ACC112 (cell line): ENCODE results near the gene EVA1C.
"Not testable (repeated sequence)": the region's sequence is repeated elsewhere in the genome, so short reads cannot be mapped to it uniquely, and the experiment has no call there.

Experiments
- H2AFZ ChIP-seq: fragments of 200-600 bp; sonication (generic); one replicate; pipeline ENCODE4 v1.6.0; 2017; ENCODE audit warnings: antibody characterized with exemption, low read length; ENCODE audit not compliant: unreplicated experiment
- H3K27ac ChIP-seq: fragments of 200-600 bp; sonication (generic); 2 replicates; pipeline ENCODE4 v1.5.1; 2014; ENCODE audit warnings: low read depth, mild to moderate bottlenecking, antibody characterized with exemption, low read length, moderate library complexity
- H3K27me3 ChIP-seq: fragments of 200-600 bp; sonication (generic); 2 replicates; pipeline ENCODE4 v1.6.1; 2014; ENCODE audit warnings: mild to moderate bottlenecking, antibody characterized with exemption, low read length, moderate library complexity, mixed read lengths; ENCODE audit not compliant: insufficient read depth
- H3K36me3 ChIP-seq: fragments of 200-600 bp; sonication (generic); 2 replicates; pipeline ENCODE4 v1.6.1; 2016; ENCODE audit warnings: mild to moderate bottlenecking, antibody characterized with exemption, low read length, moderate library complexity, mixed read lengths; ENCODE audit not compliant: insufficient read depth
- H3K4me1 ChIP-seq: fragments of 200-600 bp; sonication (generic); one replicate; pipeline ENCODE4 v1.6.1; 2016; ENCODE audit warnings: low read length, mixed read lengths; ENCODE audit not compliant: insufficient read depth, unreplicated experiment, control insufficient read depth
- H3K4me3 ChIP-seq: fragments of 200-600 bp; sonication (generic); 2 replicates; pipeline ENCODE4 v1.5.1; 2014; ENCODE audit warnings: mild to moderate bottlenecking, low read depth, low read length
- H3K79me2 ChIP-seq: fragments of 200-600 bp; sonication (generic); one replicate; pipeline ENCODE4 v1.6.0; 2016; ENCODE audit warnings: low read length; ENCODE audit not compliant: control insufficient read depth, unreplicated experiment, insufficient read depth

Gene EVA1C

GRCh38 chr21:32389337-32390015 lies 23.0 kb upstream of the EVA1C start:
- H3K4me1 ChIP-seq = peaks cover 43% of the 10 kb centered on the region
- peak overlapping the region; percentile 39; the same call in 1 of the 2 replicates for H3K27ac ChIP-seq
- H3K36me3 ChIP-seq = peaks cover 12% of the 10 kb centered on the region; the same call in 1 of the 2 replicates
- no peaks in the 10 kb centered on the region for H3K27me3 ChIP-seq
- no peak overlapping the region for H2AFZ ChIP-seq
- H3K79me2 ChIP-seq = peaks cover 68% of the 10 kb centered on the region
- H3K4me3 ChIP-seq = no peak overlapping the region; the same call in 1 of the 2 replicates

- not testable (repeated sequence) for H3K27ac ChIP-seq, H3K4me3 ChIP-seq, H3K27me3 ChIP-seq, H2AFZ ChIP-seq
- peaks cover 12% of the 10 kb centered on the region; the same call in 1 of the 2 replicates for H3K36me3 ChIP-seq
- peaks cover 64% of the 10 kb centered on the region for H3K79me2 ChIP-seq
- H3K4me1 ChIP-seq = peaks cover 39% of the 10 kb centered on the region
Observed at GRCh38 chr21:32390537-32391224, 21.8 kb upstream of the EVA1C start.

- H2AFZ ChIP-seq = peak overlapping the region; percentile 89
- H3K4me1 ChIP-seq = peaks cover 29% of the 10 kb centered on the region
- peaks cover 54% of the 10 kb centered on the region for H3K79me2 ChIP-seq
- H3K27ac ChIP-seq = no peak overlapping the region
- H3K36me3 ChIP-seq = peaks cover 12% of the 10 kb centered on the region; the same call in 1 of the 2 replicates
- no peaks in the 10 kb centered on the region for H3K27me3 ChIP-seq
- peak overlapping the region; percentile 100 for H3K4me3 ChIP-seq
Observed at GRCh38 chr21:32391755-32392154, 20.8 kb upstream of the EVA1C start.

GRCh38 chr21:32392299-32392879 lies 20.1 kb upstream of the EVA1C start:
- Histone ChIP-seq H3K79me2 (peaks cover 47% of the 10 kb centered on the region), H3K27ac (peak overlapping the region; percentile 11; the same call in 1 of the 2 replicates), H3K27me3 (no peaks in the 10 kb centered on the region), H3K4me1 (peaks cover 23% of the 10 kb centered on the region), H3K36me3 (peaks cover 12% of the 10 kb centered on the region; the same call in 1 of the 2 replicates), H3K4me3 (peak overlapping the region; percentile 100), H2AFZ (peak overlapping the region; percentile 89)

GRCh38 chr21:32392880-32393676 lies 19.4 kb upstream of the EVA1C start, which contains the start of gene URB1:
Gene URB1 (minus strand): TSS chr21:32393012. CDS start chr21:32392910, 102 bp downstream.
- peak within 1 kb of the TSS; percentile 96 for H2AFZ ChIP-seq
- peak within 1 kb of the TSS; percentile 13; the same call in 1 of the 2 replicates for H3K27ac ChIP-seq
- H3K36me3 ChIP-seq = peaks cover 7% of the 10 kb centered on the region; the same call in 1 of the 2 replicates
- H3K4me1 ChIP-seq = peaks cover 18% of the 10 kb centered on the region
- H3K27me3 ChIP-seq = no peaks in the 10 kb centered on the region
- H3K4me3 ChIP-seq = peak within 1 kb of the TSS; percentile 100
- H3K79me2 ChIP-seq = peaks cover 40% of the 10 kb centered on the region

GRCh38 chr21:32393677-32394001 lies 18.9 kb upstream of the EVA1C start:
- Histone ChIP-seq H3K79me2 (peaks cover 35% of the 10 kb centered on the region), H3K4me1 (peaks cover 18% of the 10 kb centered on the region), H3K27ac (no peak overlapping the region), H2AFZ (no peak overlapping the region), H3K27me3 (no peaks in the 10 kb centered on the region), H3K36me3 (peaks cover 5% of the 10 kb centered on the region; the same call in 1 of the 2 replicates), H3K4me3 (peak overlapping the region; percentile 100)

- H3K27ac ChIP-seq = no peak overlapping the region
- H3K36me3 ChIP-seq = no peaks in the 10 kb centered on the region
- H3K4me1 ChIP-seq = peaks cover 4% of the 10 kb centered on the region
- H2AFZ ChIP-seq = peak overlapping the region; percentile 6
- no peak overlapping the region for H3K4me3 ChIP-seq
- no peaks in the 10 kb centered on the region for H3K27me3 ChIP-seq
- H3K79me2 ChIP-seq = no peaks in the 10 kb centered on the region
Observed at GRCh38 chr21:32403201-32403777, 9.2 kb upstream of the EVA1C start.

GRCh38 chr21:32406405-32406804 lies 6.1 kb upstream of the EVA1C start:
- Histone ChIP-seq H3K27ac (no peak overlapping the region), H3K36me3 (no peaks in the 10 kb centered on the region), H3K4me3 (no peak overlapping the region), H3K4me1 (peaks cover 13% of the 10 kb centered on the region), H2AFZ (no peak overlapping the region), H3K79me2 (no peaks in the 10 kb centered on the region), H3K27me3 (no peaks in the 10 kb centered on the region)

- Histone ChIP-seq H3K27me3 (no peaks in the 10 kb centered on the region), H2AFZ (no peak overlapping the region), H3K36me3 (no peaks in the 10 kb centered on the region), H3K4me1 (peaks cover 16% of the 10 kb centered on the region), H3K27ac (no peak overlapping the region), H3K4me3 (no peak overlapping the region; the same call in 1 of the 2 replicates), H3K79me2 (peaks cover 29% of the 10 kb centered on the region)
Observed at GRCh38 chr21:32410291-32410690, 2.2 kb upstream of the EVA1C start.

GRCh38 chr21:32410916-32411315 lies 1.6 kb upstream of the EVA1C start:
- no peak overlapping the region for H2AFZ ChIP-seq
- H3K4me3 ChIP-seq = peak overlapping the region; percentile 97
- H3K27me3 ChIP-seq = no peaks in the 10 kb centered on the region
- H3K79me2 ChIP-seq = peaks cover 36% of the 10 kb centered on the region
- peaks cover 22% of the 10 kb centered on the region for H3K4me1 ChIP-seq
- peak overlapping the region; percentile 95 for H3K27ac ChIP-seq
- H3K36me3 ChIP-seq = no peaks in the 10 kb centered on the region
